Tibial nerve (tissue), 4 donors: ENCODE results near the gene EPC2.

Experiments used
- CTCF ChIP-seq, 5 experiments: fragments of 200-600 bp in 3 of 5; fragments of 450-650 bp in 2 of 5; sonication (generic) in 3 of 5; IDR thresholded peaks; one replicate each; pipeline ENCODE4 v1.5.1; 2016 to 2019; ENCODE audit warnings: antibody characterized with exemption in 5 of 5, mild to moderate bottlenecking in 3 of 5, moderate library complexity in 2 of 5
- EP300 ChIP-seq, 2 donors: sonication (generic); formaldehyde crosslinking; IDR thresholded peaks; one replicate each; pipeline ENCODE4 v1.6.1; 2017; ENCODE audit warnings: antibody characterized with exemption in 2 of 2, mild to moderate bottlenecking in 1 of 2

DNA sequence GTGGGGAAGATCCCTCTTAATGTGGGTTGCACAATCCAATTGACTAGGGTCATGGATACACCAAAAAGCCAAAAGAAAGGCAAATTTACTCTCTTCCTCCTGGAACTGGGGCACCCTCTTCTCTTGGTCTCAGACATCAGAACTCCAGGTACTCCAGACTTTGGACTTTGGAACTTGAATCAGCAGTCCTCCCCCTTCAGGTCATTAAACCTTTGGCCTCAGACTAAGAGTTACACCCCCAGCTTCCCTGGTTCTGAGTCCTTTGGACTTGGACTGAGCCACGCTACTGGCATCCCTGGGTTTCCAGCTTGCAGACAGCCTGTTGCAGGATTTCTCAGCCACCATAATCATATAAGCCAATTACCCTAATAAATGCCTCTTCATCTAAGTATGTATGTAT is 179.6 kb downstream of the EPC2 start:
- TF ChIP-seq CTCF (IDR thresholded peaks at IDR 0.05) (no peak), EP300 (IDR thresholded peaks at IDR 0.05) (no peak)
